Activated CD8-positive, alpha-beta T cell treated with anti-CD3 and anti-CD28 coated beads for 36 hours (primary cell): ENCODE results near the gene ADPRHL1. TPM values are rescaled to one million over a fixed set of nuclear protein-coding genes. Genes with fewer than 3 reads are reported as not detected.

Experiments
- ATAC-seq: fragments of 200-7000 bp; cut with Tn5 transposase; one replicate; pipeline ENCODE4 v1.10.0; 2021; ENCODE audit warnings: mild to moderate bottlenecking, moderate library complexity
- CTCF ChIA-PET: fragments of 350-600 bp; sonication (Branson Sonifier 250); formaldehyde crosslinking; loops from one replicate; lab custom pipeline; 2021; ENCODE audit warnings: antibody characterized with exemption; lab: Charles Lee
- POLR2A ChIA-PET: fragments of 350-600 bp; sonication (Branson Sonifier 250); formaldehyde crosslinking; loops from one replicate; lab custom pipeline; 2021; ENCODE audit warnings: antibody characterized with exemption; lab: Charles Lee
- DNase-seq: peaks from one replicate; pipeline ENCODE4 v3.0.0-alpha.2; 2020
- H3K27ac Mint-ChIP-seq: one replicate; pipeline ENCODE4 v1.8.0; 2021; ENCODE audit warnings: mild to moderate bottlenecking, mixed read lengths
- H3K27me3 Mint-ChIP-seq: one replicate; pipeline ENCODE4 v1.8.0; 2021; ENCODE audit warnings: mixed read lengths
- H3K36me3 Mint-ChIP-seq: one replicate; pipeline ENCODE4 v1.8.0; 2021; ENCODE audit warnings: low read depth, mixed read lengths
- H3K4me1 Mint-ChIP-seq: one replicate; pipeline ENCODE4 v1.8.0; 2021; ENCODE audit warnings: low read depth, mixed read lengths
- H3K4me3 Mint-ChIP-seq: one replicate; pipeline ENCODE4 v1.8.0; 2021; ENCODE audit warnings: mild to moderate bottlenecking, moderate library complexity, mixed read lengths
- H3K9me3 Mint-ChIP-seq: one replicate; pipeline ENCODE4 v1.8.0; 2021; ENCODE audit warnings: mixed read lengths
- intact Hi-C: fragments of 100-400 bp; cut with micrococcal nuclease; formaldehyde crosslinking; loops from one replicate; pipeline ENCODE4 v1.10.0; 2022
- total RNA-seq, 2 experiments: library from RNA; stranded (reverse); gene quantifications; one replicate each; pipeline ENCODE4 v1.2.3, GENCODE V29; 2021
- TF ChIP-seq, protein P1 (sequence below): fragments of 200-600 bp; IDR thresholded peaks from one replicate; pipeline ENCODE4 v1.8.0; 2022; ENCODE audit warnings: antibody characterized with exemption, mild to moderate bottlenecking

The ADPRHL1 gene
- total RNA-seq, 2 experiments from 2014 or later = 0.23 to 0.36 TPM

DNA sequence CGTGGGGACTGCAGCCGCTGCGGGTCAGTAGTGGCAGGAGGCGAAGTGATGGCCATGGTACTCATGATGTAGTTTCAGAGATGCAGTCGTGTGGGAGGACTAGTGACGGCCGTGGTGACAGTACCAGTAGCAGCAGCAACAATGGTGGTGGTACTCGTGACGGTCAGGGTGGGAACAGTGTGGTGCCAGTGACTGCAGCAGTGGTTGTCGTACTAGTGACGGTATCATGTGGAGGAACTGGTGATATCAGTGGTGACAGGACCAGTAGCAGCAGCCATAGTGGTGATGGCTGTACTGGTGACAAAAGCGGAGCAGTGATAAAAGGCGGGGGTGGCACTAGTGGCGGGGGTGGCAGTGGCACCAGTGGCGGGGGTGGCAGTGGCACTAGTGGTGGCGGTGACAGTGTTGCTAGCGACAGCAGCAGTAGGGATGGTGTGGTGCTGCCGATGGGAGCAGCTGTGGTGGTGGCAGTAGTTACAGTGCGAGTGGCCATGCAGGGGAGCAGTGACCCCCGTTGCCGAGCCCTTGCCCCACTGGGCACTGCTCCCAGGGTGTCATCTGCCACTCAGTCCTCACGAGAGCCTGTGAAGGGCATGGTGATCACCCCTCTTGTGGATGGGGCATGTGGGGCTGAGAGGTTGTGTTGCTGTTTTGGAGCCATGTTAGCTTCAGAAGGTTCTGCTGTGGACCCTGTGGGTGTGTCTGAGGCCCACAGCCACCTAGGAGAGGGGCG is 22.7 kb downstream of the ADPRHL1 start:
- Mint-ChIP-seq H3K9me3 (no peaks in the 10 kb centered on the region), H3K4me1 (no peaks in the 10 kb centered on the region), H3K27me3 (no peaks in the 10 kb centered on the region), H3K27ac (no peak overlapping the region), H3K36me3 (no peaks in the 10 kb centered on the region), H3K4me3 (no peak overlapping the region)
- ChIA-PET POLR2A (no interaction called here), CTCF (no interaction called here)
- TF ChIP-seq, protein P1, sequence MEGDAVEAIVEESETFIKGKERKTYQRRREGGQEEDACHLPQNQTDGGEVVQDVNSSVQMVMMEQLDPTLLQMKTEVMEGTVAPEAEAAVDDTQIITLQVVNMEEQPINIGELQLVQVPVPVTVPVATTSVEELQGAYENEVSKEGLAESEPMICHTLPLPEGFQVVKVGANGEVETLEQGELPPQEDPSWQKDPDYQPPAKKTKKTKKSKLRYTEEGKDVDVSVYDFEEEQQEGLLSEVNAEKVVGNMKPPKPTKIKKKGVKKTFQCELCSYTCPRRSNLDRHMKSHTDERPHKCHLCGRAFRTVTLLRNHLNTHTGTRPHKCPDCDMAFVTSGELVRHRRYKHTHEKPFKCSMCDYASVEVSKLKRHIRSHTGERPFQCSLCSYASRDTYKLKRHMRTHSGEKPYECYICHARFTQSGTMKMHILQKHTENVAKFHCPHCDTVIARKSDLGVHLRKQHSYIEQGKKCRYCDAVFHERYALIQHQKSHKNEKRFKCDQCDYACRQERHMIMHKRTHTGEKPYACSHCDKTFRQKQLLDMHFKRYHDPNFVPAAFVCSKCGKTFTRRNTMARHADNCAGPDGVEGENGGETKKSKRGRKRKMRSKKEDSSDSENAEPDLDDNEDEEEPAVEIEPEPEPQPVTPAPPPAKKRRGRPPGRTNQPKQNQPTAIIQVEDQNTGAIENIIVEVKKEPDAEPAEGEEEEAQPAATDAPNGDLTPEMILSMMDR = no peak
- no peak for ATAC-seq
- intact Hi-C loops = no loop called here
- DNase-seq = no peak

DNA sequence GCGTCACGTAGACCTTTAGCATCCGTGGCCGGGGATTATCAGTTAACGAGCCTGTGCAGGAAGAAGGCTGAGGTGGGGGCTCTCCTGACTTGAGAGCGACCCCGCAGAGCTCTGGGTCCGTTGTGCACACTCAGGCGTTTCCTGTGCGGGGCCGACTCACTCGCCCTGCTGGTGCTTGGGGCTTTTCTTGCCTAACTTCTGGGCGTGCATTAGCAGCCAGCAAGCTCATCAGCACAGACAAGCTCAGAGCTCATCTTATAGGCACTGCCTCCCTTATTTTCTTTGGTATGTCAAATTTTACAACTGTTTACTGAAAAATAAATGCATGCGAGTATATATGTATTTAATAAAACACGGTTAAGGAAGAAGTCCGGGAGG is 23.7 kb downstream of the ADPRHL1 start:
- no peaks in the 10 kb centered on the region for H3K36me3 Mint-ChIP-seq
- no peak overlapping the region for H3K27ac Mint-ChIP-seq
- no peak overlapping the region for H3K4me3 Mint-ChIP-seq
- no peaks in the 10 kb centered on the region for H3K4me1 Mint-ChIP-seq
- ChIA-PET CTCF (no interaction called here), POLR2A (no interaction called here)
- TF ChIP-seq, protein P1 = no peak
- DNase-seq = no peak
- H3K27me3 Mint-ChIP-seq = no peaks in the 10 kb centered on the region
- H3K9me3 Mint-ChIP-seq = no peaks in the 10 kb centered on the region
- intact Hi-C loops = no loop called here
- no peak for ATAC-seq

DNA sequence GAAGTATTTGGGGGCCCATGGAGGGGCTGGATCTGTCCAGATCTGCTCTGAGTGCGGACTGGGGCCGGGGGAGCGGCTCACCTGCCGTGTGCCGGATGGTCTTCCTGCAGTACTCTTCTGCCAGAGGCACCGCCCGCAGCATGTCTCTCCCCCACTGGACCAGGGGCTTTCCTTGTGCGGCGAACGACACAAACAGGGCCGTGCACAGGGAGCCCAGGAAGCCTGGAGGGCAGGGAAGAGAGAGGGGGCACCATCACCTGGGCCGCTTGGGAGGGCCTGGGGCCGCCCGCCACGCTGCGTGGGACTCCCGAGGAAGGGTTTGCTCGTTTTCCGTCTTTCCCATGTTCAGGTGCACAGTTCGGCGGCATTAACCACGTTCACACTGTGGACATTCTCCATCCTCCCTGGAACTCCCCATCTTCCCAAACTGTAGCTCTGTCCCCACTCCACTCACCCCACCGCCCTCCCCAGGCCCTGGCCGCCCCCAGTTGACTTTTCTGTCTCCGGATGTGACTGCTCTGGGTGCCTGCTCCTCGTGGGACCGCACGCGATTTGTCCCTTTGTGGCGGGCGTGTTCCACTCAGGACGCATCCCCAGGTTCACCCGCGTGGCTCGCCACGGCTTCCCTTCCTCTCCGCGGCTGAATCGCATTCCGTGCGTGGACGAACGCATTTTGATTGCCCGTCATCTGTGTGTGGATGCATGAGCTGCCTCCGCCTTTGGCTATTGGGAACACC is 24.2 kb downstream of the ADPRHL1 start:
- no peak for ATAC-seq
- no peaks in the 10 kb centered on the region for H3K9me3 Mint-ChIP-seq
- no peaks in the 10 kb centered on the region for H3K27me3 Mint-ChIP-seq
- no peaks in the 10 kb centered on the region for H3K4me1 Mint-ChIP-seq
- intact Hi-C loops = no loop called here
- ChIA-PET POLR2A (no interaction called here), CTCF (no interaction called here)
- no peak overlapping the region for H3K27ac Mint-ChIP-seq
- TF ChIP-seq, protein P1 = no peak
- DNase-seq = no peak
- no peaks in the 10 kb centered on the region for H3K36me3 Mint-ChIP-seq
- H3K4me3 Mint-ChIP-seq = no peak overlapping the region

DNA sequence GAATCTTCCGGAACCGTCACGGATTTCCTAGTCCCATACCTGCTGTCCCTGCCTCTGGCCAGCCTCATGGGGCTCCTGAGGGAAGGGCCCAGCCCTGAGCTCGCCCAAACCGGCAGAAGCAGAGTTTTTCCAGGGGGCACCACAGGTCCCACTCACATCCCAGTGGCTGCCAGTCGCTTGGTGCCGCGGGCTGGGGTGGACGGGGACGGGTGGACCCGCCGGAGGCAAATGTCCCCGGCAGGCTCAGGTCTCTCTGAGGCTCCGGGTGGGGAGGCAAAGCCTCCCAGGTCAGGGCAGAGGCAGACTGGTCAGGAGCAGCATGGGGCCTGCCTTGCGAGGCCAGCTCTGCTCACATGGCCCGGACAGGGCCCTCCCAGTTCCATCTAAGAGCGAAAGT is 24.8 kb downstream of the ADPRHL1 start:
- TF ChIP-seq, protein P1 = no peak
- Mint-ChIP-seq H3K27ac (no peak overlapping the region), H3K36me3 (no peaks in the 10 kb centered on the region), H3K27me3 (no peaks in the 10 kb centered on the region), H3K4me1 (no peaks in the 10 kb centered on the region), H3K9me3 (no peaks in the 10 kb centered on the region), H3K4me3 (no peak overlapping the region)
- ATAC-seq (no peak), DNase-seq (no peak)
- ChIA-PET CTCF (no interaction called here), POLR2A (no interaction called here)
- intact Hi-C loops = no loop called here
